IMR-90 (cell line): ENCODE results near the gene NMRAL1. TPM values are rescaled to one million over a fixed set of nuclear protein-coding genes. Genes with fewer than 3 reads are reported as not detected.

Experiments used
- ATAC-seq: fragments of 200-7000 bp; cut with Tn5 transposase; 2 replicates; pipeline ENCODE4 v1.9.1; 2020; ENCODE audit warnings: low read depth, mild to moderate bottlenecking, moderate library complexity
- BruUV-seq: library from RNA; stranded (reverse); fragments of 400-500 nt; replicated peaks from 2 replicates; lab custom pipeline; 2021; lab: Mats Ljungman, UMichigan
- CTCF ChIA-PET: fragments of 300-600 bp; formaldehyde crosslinking; extraction: SDS; loops from one replicate; lab custom pipeline; 2021; ENCODE audit warnings: antibody characterized with exemption; lab: Yijun Ruan, JAX
- POLR2A ChIA-PET: fragments of 300-600 bp; sonication (Branson Sonifier 250); formaldehyde crosslinking; loops from one replicate; lab custom pipeline; 2022; ENCODE audit warnings: antibody characterized with exemption; ENCODE audit not compliant: unreplicated experiment; lab: Charles Lee
- DNase-seq: peaks from one replicate; pipeline ENCODE4 v3.0.0; 2013
- H2AFZ ChIP-seq: replicated peaks from 2 replicates; pipeline ENCODE3; 2013; ENCODE audit warnings: low read length, mild to moderate bottlenecking; ENCODE audit not compliant: poor library complexity
- H2AK5ac ChIP-seq: 2 replicates; pipeline ENCODE4 v1.6.1; 2013; ENCODE audit warnings: low read depth, low read length, inconsistent platforms
- H2AK9ac ChIP-seq: replicated peaks from 2 replicates; pipeline ENCODE3; 2013; ENCODE audit warnings: mild to moderate bottlenecking, low read depth, low read length, moderate library complexity; ENCODE audit not compliant: poor library complexity
- H2BK120ac ChIP-seq: 2 replicates; pipeline ENCODE4 v1.6.1; 2013; ENCODE audit warnings: low read depth, low read length, inconsistent platforms
- H2BK15ac ChIP-seq: 3 replicates; pipeline ENCODE4 v1.6.1; 2013; ENCODE audit warnings: low read depth, low read length, inconsistent platforms
- H2BK20ac ChIP-seq: 2 replicates; pipeline ENCODE4 v1.6.1; 2013; ENCODE audit warnings: low read depth, mild to moderate bottlenecking, inconsistent platforms, low read length, moderate library complexity
- H2BK5ac ChIP-seq: 2 replicates; pipeline ENCODE4 v1.6.1; 2013; ENCODE audit warnings: mild to moderate bottlenecking, low read depth, low read length, inconsistent platforms; ENCODE audit not compliant: poor library complexity, severe bottlenecking
- H3K14ac ChIP-seq: replicated peaks from 2 replicates; pipeline ENCODE4 v1.6.1; 2013; ENCODE audit warnings: low read depth, low read length, inconsistent platforms
- H3K18ac ChIP-seq: 2 replicates; pipeline ENCODE4 v1.6.1; 2013; ENCODE audit warnings: low read depth, low read length, control low read depth
- H3K23ac ChIP-seq: 2 replicates; pipeline ENCODE4 v1.6.1; 2013; ENCODE audit warnings: low read depth, low read length, inconsistent platforms
- H3K27ac ChIP-seq: 2 replicates; pipeline ENCODE4 v1.5.1; 2013; ENCODE audit warnings: mild to moderate bottlenecking, control low read depth, low read length; ENCODE audit not compliant: insufficient read depth
- H3K27me3 ChIP-seq: 2 replicates; pipeline ENCODE4 v1.6.1; 2013; ENCODE audit warnings: low read length; ENCODE audit not compliant: control insufficient read depth, insufficient read depth
- H3K36me3 ChIP-seq: 2 replicates; pipeline ENCODE4 v1.6.1; 2013; ENCODE audit warnings: low read length, mixed read lengths; ENCODE audit not compliant: control insufficient read depth, insufficient read depth
- H3K4ac ChIP-seq: 2 replicates; pipeline ENCODE4 v1.6.1; 2013; ENCODE audit warnings: low read depth, low read length, inconsistent platforms
- H3K4me1 ChIP-seq: 2 replicates; pipeline ENCODE4 v1.6.1; 2013; ENCODE audit warnings: low read length, mixed read lengths; ENCODE audit not compliant: control insufficient read depth, insufficient read depth
- H3K4me2 ChIP-seq: 2 replicates; pipeline ENCODE4 v1.6.1; 2013; ENCODE audit warnings: low read depth, mild to moderate bottlenecking, control low read depth, low read length, moderate library complexity
- H3K4me3 ChIP-seq: 2 replicates; pipeline ENCODE4 v1.5.1; 2013; ENCODE audit warnings: low read depth, mild to moderate bottlenecking, control low read depth, low read length, moderate library complexity; ENCODE audit not compliant: insufficient read depth
- H3K56ac ChIP-seq: 2 replicates; pipeline ENCODE4 v1.6.1; 2013; ENCODE audit warnings: low read length, inconsistent platforms; ENCODE audit not compliant: insufficient read depth; ENCODE audit errors: extremely low read depth
- H3K79me1 ChIP-seq, 2 experiments: 2 replicates each; pipeline ENCODE4 v1.6.1; 2013; ENCODE audit warnings: low read length in 2 of 2, inconsistent platforms in 1 of 2, low read depth in 1 of 2
- H3K9ac ChIP-seq: 2 replicates; pipeline ENCODE4 v1.6.1; 2013; ENCODE audit warnings: low read depth, low read length, control low read depth
- H3K9me1 ChIP-seq: 2 replicates; pipeline ENCODE4 v1.6.1; 2013; ENCODE audit warnings: low read length, inconsistent platforms; ENCODE audit not compliant: insufficient read depth
- H3K9me3 ChIP-seq: 2 replicates; pipeline ENCODE4 v1.6.1; 2013; ENCODE audit warnings: low read length; ENCODE audit not compliant: control insufficient read depth, insufficient read depth
- H4K20me1 ChIP-seq: 2 replicates; pipeline ENCODE4 v1.6.1; 2013; ENCODE audit warnings: low read length, inconsistent platforms; ENCODE audit not compliant: insufficient read depth
- H4K5ac ChIP-seq: 2 replicates; pipeline ENCODE4 v1.6.1; 2013; ENCODE audit warnings: mild to moderate bottlenecking, low read depth, low read length, control low read depth
- H4K8ac ChIP-seq, 2 experiments: 2 replicates each; pipeline ENCODE4 v1.6.1; 2013; ENCODE audit warnings: low read depth in 2 of 2, low read length in 2 of 2, control low read depth in 1 of 2, inconsistent platforms in 1 of 2
- H4K91ac ChIP-seq: 2 replicates; pipeline ENCODE4 v1.6.1; 2013; ENCODE audit warnings: low read depth, low read length, inconsistent platforms; ENCODE audit not compliant: insufficient read depth
- BHLHE40 ChIP-seq: fragments of 150-350 bp; IDR thresholded peaks from 2 replicates; pipeline ENCODE4 v1.6.1; 2016; ENCODE audit warnings: mild to moderate bottlenecking, low read depth, low read length
- CEBPB ChIP-seq: IDR thresholded peaks from 2 replicates; pipeline ENCODE4 v1.6.1; 2012; ENCODE audit warnings: low read depth, low read length, improper control_type of control experiment
- CHD1 ChIP-seq: IDR thresholded peaks from 2 replicates; pipeline ENCODE4 v1.6.1; 2012; ENCODE audit warnings: low read depth, low read length, improper control_type of control experiment
- CTCF ChIP-seq: conservative IDR thresholded peaks from 2 replicates; pipeline ENCODE4 v1.5.1; 2012; ENCODE audit warnings: mild to moderate bottlenecking, low read depth, low read length, improper control_type of control experiment
- ELK1 ChIP-seq: fragments of 150-350 bp; IDR thresholded peaks from 2 replicates; pipeline ENCODE4 v1.6.1; 2016; ENCODE audit warnings: low read depth, mild to moderate bottlenecking, low read length, moderate library complexity, borderline replicate concordance
- FOS ChIP-seq: fragments of 150-350 bp; IDR thresholded peaks from 2 replicates; pipeline ENCODE4 v1.6.1; 2016; ENCODE audit warnings: low read depth, low read length
- MAFK ChIP-seq: IDR thresholded peaks from 2 replicates; pipeline ENCODE4 v1.6.1; 2012; ENCODE audit warnings: low read depth, low read length, improper control_type of control experiment
- MAZ ChIP-seq: IDR thresholded peaks from 2 replicates; pipeline ENCODE4 v1.6.1; 2012; ENCODE audit warnings: low read depth, mild to moderate bottlenecking, low read length, improper control_type of control experiment, moderate library complexity, borderline replicate concordance
- MXI1 ChIP-seq: IDR thresholded peaks from 2 replicates; pipeline ENCODE4 v1.6.1; 2012; ENCODE audit warnings: low read depth, mild to moderate bottlenecking, low read length, moderate library complexity, borderline replicate concordance
- NFE2L2 ChIP-seq: fragments of 150-350 bp; IDR thresholded peaks from 2 replicates; pipeline ENCODE4 v1.6.1; 2016; ENCODE audit warnings: low read depth, mild to moderate bottlenecking, low read length
- POLR2A ChIP-seq: IDR thresholded peaks from 2 replicates; pipeline ENCODE4 v1.6.1; 2012; ENCODE audit warnings: mild to moderate bottlenecking, low read depth, low read length
- RAD21 ChIP-seq: IDR thresholded peaks from 2 replicates; pipeline ENCODE4 v1.6.1; 2012; ENCODE audit warnings: low read length, improper control_type of control experiment
- RCOR1 ChIP-seq: IDR thresholded peaks from 2 replicates; pipeline ENCODE4 v1.6.1; 2012; ENCODE audit warnings: mild to moderate bottlenecking, low read length, improper control_type of control experiment; ENCODE audit not compliant: insufficient replicate concordance
- RFX5 ChIP-seq: IDR thresholded peaks from 2 replicates; pipeline ENCODE4 v1.8.0; 2012; ENCODE audit warnings: low read depth, mild to moderate bottlenecking, low read length, moderate library complexity
- SMC3 ChIP-seq: fragments of 150-350 bp; IDR thresholded peaks from 2 replicates; pipeline ENCODE4 v1.6.1; 2016; ENCODE audit warnings: low read depth, mild to moderate bottlenecking, antibody characterized with exemption, low read length, moderate library complexity
- USF2 ChIP-seq: fragments of 150-350 bp; IDR thresholded peaks from 2 replicates; pipeline ENCODE4 v1.6.1; 2017; ENCODE audit warnings: mild to moderate bottlenecking, antibody characterized with exemption, low read length, low read depth
- WGBS, 2 experiments: methylation state at CpG; one replicate each; pipeline versions ENCODE4 v1.1.5 to v1.1.7; 2013; ENCODE audit warnings: missing lambda C conversion rate in 2 of 2; ENCODE audit not compliant: insufficient read length in 1 of 2; ENCODE audit errors: extremely low coverage in 2 of 2; 5-methylcytosine and 5-hydroxymethylcytosine counted together
- dilution Hi-C: fragments of 300-500 bp; cut with HindIII; formaldehyde crosslinking; loops from one replicate; pipeline ENCODE4 v1.14.3; 2018; ENCODE audit warnings: low sequenced_read_pairs; ENCODE audit not compliant: unreplicated experiment
- in situ Hi-C: fragments of 300-500 bp; cut with MboI; formaldehyde crosslinking; loops from 3 replicates; pipeline ENCODE4 v1.14.3; 2019; ENCODE audit warnings: low sequenced_read_pairs, inconsistent platforms, mixed read lengths
- intact Hi-C: fragments of 100-400 bp; cut with micrococcal nuclease; formaldehyde crosslinking; loops from 2 replicates; pipeline ENCODE4 v1.10.0; 2022
- polyA plus RNA-seq, 3 experiments: library from polyadenylated mRNA; depleted of rRNA; stranded (reverse); fragments of >200 nt; gene quantifications; 2 replicates each; pipeline ENCODE4 v1.2.3, GENCODE V29; 2012; ENCODE audit warnings: low replicate concordance in 1 of 3
- total RNA-seq: library from RNA; depleted of rRNA; stranded (reverse); fragments of >200 nt; gene quantifications from 2 replicates; pipeline ENCODE4 v1.2.3, GENCODE V29; 2012

NMRAL1 gene
- total and polyA plus RNA-seq, 2 of the 4 experiments (the other 2 are of a cell fraction), result 48.6 to 67.6 TPM

- no peak for ATAC-seq
- Histone ChIP-seq H3K9me1 (no peaks in the 10 kb centered on the region), H3K18ac (no peak overlapping the region), H3K23ac (no peak overlapping the region), H3K27me3 (no peaks in the 10 kb centered on the region), H3K4ac (no peak overlapping the region), H3K36me3 (peaks cover 33% of the 10 kb centered on the region), H3K14ac (no peak overlapping the region), H4K8ac (no peak overlapping the region), H4K5ac (no peak overlapping the region), H2BK15ac (no peak overlapping the region), H3K27ac (no peak overlapping the region), H4K20me1 (peaks cover 16% of the 10 kb centered on the region; the same call in 1 of the 2 replicates), H2AK9ac (no peak overlapping the region), H2BK5ac (no peak overlapping the region), H2AFZ (no peak overlapping the region), H2BK20ac (no peak overlapping the region), H2BK120ac (no peak overlapping the region), H3K56ac (no peak overlapping the region), H3K4me3 (no peak overlapping the region), H4K91ac (no peak overlapping the region), H3K9ac (no peak overlapping the region), H3K79me1 (peaks cover 15 to 31% of the 10 kb centered on the region in 2 experiments), H2AK5ac (no peak overlapping the region), H3K4me2 (no peak overlapping the region), H3K4me1 (no peaks in the 10 kb centered on the region), H3K9me3 (no peaks in the 10 kb centered on the region)
- no peak for TF ChIP-seq CHD1
- no peak for TF ChIP-seq RFX5
- TF ChIP-seq RCOR1, result no peak
- no peak for TF ChIP-seq MAZ
- no peak for TF ChIP-seq POLR2A
- no peak for TF ChIP-seq NFE2L2
- TF ChIP-seq ELK1, result no peak
- TF ChIP-seq CTCF, result no peak
- TF ChIP-seq RAD21, result no peak
- no peak for TF ChIP-seq BHLHE40
- no peak for TF ChIP-seq USF2
- no peak for TF ChIP-seq MAFK
- no peak for TF ChIP-seq FOS
- TF ChIP-seq CEBPB, result no peak
- no peak for TF ChIP-seq SMC3
- TF ChIP-seq MXI1, result no peak
- DNase-seq, result no peak
- ChIA-PET CTCF (no interaction called here), POLR2A (no interaction called here)
- dilution Hi-C loops (no loop called here), intact Hi-C loops (loop anchor here (10.0 kb wide), 1 partner anchor 439 kb away; the partner anchor contains the start of gene SEC14L5), in situ Hi-C loops (loop anchor here (25.0 kb wide), 1 partner anchor 447 kb away; the partner anchor contains the start of gene SEC14L5)
- no CpG with 5 or more reads among the region's 5 CpGs for WGBS, 2 experiments
- BruUV-seq, result no TSS peak
Observed at GRCh38 chr16:4515611-4516233, 41.3 kb upstream of the NMRAL1 start.
